H9 (cell line): Measurements from ENCODE around the gene MFSD6. TPM values are rescaled to one million over a fixed set of nuclear protein-coding genes. Genes with fewer than 3 reads are reported as not detected.

ENCODE experiments used
- DNase-seq: peaks from one replicate; pipeline ENCODE4 v3.0.0-alpha.2; 2017
- H2AFZ ChIP-seq: one replicate; pipeline ENCODE4 v1.6.1; 2013; ENCODE audit warnings: mild to moderate bottlenecking, low read length, control low read depth, moderate library complexity
- H2AK5ac ChIP-seq: 2 replicates; pipeline ENCODE4 v1.6.1; 2013; ENCODE audit warnings: low read length, control low read depth, mixed read lengths; ENCODE audit not compliant: insufficient read length
- H2BK120ac ChIP-seq: one replicate; pipeline ENCODE4 v1.6.1; 2013; ENCODE audit warnings: low read depth, mild to moderate bottlenecking, low read length, control low read depth, inconsistent platforms; ENCODE audit not compliant: poor library complexity, severe bottlenecking
- H2BK12ac ChIP-seq: 2 replicates; pipeline ENCODE4 v1.6.1; 2013; ENCODE audit warnings: low read length, control low read depth, mixed read lengths, low read depth; ENCODE audit not compliant: insufficient read length
- H2BK15ac ChIP-seq: 2 replicates; pipeline ENCODE4 v1.6.1; 2013; ENCODE audit warnings: low read depth, low read length, control low read depth
- H2BK20ac ChIP-seq: one replicate; pipeline ENCODE4 v1.6.1; 2013; ENCODE audit warnings: low read depth, mild to moderate bottlenecking, low read length, control low read depth, inconsistent platforms; ENCODE audit not compliant: poor library complexity, severe bottlenecking
- H2BK5ac ChIP-seq: 2 replicates; pipeline ENCODE4 v1.6.1; 2013; ENCODE audit warnings: low read length, control low read depth, mixed read lengths; ENCODE audit not compliant: insufficient read length
- H3K14ac ChIP-seq: 2 replicates; pipeline ENCODE4 v1.6.1; 2013; ENCODE audit warnings: low read length, control low read depth; ENCODE audit not compliant: insufficient read depth
- H3K18ac ChIP-seq: 2 replicates; pipeline ENCODE4 v1.6.1; 2013; ENCODE audit warnings: low read depth, mild to moderate bottlenecking, mixed read lengths, low read length, control low read depth; ENCODE audit not compliant: insufficient read length
- H3K23ac ChIP-seq: 2 replicates; pipeline ENCODE4 v1.6.1; 2013; ENCODE audit warnings: low read length, control low read depth, mixed read lengths, low read depth; ENCODE audit not compliant: insufficient read length
- H3K23me2 ChIP-seq: 2 replicates; pipeline ENCODE4 v1.6.1; 2013; ENCODE audit warnings: low read depth, mild to moderate bottlenecking, mixed read lengths, low read length, control low read depth; ENCODE audit not compliant: insufficient read length, poor library complexity, severe bottlenecking
- H3K27ac ChIP-seq: 2 replicates; pipeline ENCODE4 v1.5.1; 2013; ENCODE audit warnings: low read length, control low read depth, mixed read lengths, low read depth; ENCODE audit not compliant: insufficient read length
- H3K27me3 ChIP-seq: 2 replicates; pipeline ENCODE4 v1.6.1; 2013; ENCODE audit warnings: low read length, control low read depth, inconsistent platforms; ENCODE audit not compliant: insufficient read depth
- H3K4ac ChIP-seq: 2 replicates; pipeline ENCODE4 v1.6.1; 2013; ENCODE audit warnings: low read depth, mild to moderate bottlenecking, control low read depth, inconsistent platforms, low read length, moderate library complexity
- H3K4me1 ChIP-seq: 2 replicates; pipeline ENCODE4 v1.6.1; 2013; ENCODE audit warnings: low read length, control low read depth, inconsistent platforms; ENCODE audit not compliant: insufficient read depth
- H3K4me2 ChIP-seq: 2 replicates; pipeline ENCODE4 v1.6.1; 2013; ENCODE audit warnings: low read length, control low read depth, mixed read lengths; ENCODE audit not compliant: insufficient read length, insufficient read depth
- H3K56ac ChIP-seq: 2 replicates; pipeline ENCODE4 v1.6.1; 2013; ENCODE audit warnings: low read depth, mild to moderate bottlenecking, mixed read lengths, low read length, control low read depth; ENCODE audit not compliant: insufficient read length
- H3K79me1 ChIP-seq: 2 replicates; pipeline ENCODE4 v1.6.1; 2013; ENCODE audit warnings: low read depth, mild to moderate bottlenecking, moderate library complexity, low read length, control low read depth, inconsistent platforms; ENCODE audit not compliant: insufficient read depth, poor library complexity, severe bottlenecking
- H3K79me2 ChIP-seq: 2 replicates; pipeline ENCODE4 v1.6.1; 2013; ENCODE audit warnings: low read length, control low read depth, inconsistent platforms; ENCODE audit not compliant: insufficient read depth
- H3K9ac ChIP-seq: 2 replicates; pipeline ENCODE4 v1.6.1; 2013; ENCODE audit warnings: low read length, control low read depth, mixed read lengths; ENCODE audit not compliant: insufficient read length; ENCODE audit errors: extremely low read depth
- H3K9me3 ChIP-seq: one replicate; pipeline ENCODE4 v1.6.1; 2013; ENCODE audit warnings: low read depth, low read length, inconsistent platforms; ENCODE audit not compliant: control insufficient read depth
- H3T11ph ChIP-seq: one replicate; pipeline ENCODE4 v1.6.1; 2013; ENCODE audit warnings: mild to moderate bottlenecking, low read length, control low read depth, inconsistent platforms
- H4K20me1 ChIP-seq: one replicate; pipeline ENCODE4 v1.6.1; 2013; ENCODE audit not compliant: control insufficient read depth, insufficient read length, insufficient read depth
- H4K5ac ChIP-seq: 2 replicates; pipeline ENCODE4 v1.6.1; 2013; ENCODE audit warnings: low read depth, mild to moderate bottlenecking, mixed read lengths, low read length, control low read depth; ENCODE audit not compliant: insufficient read length
- H4K8ac ChIP-seq: replicated peaks from 2 replicates; pipeline ENCODE4 v1.6.1; 2013; ENCODE audit warnings: low read length, control low read depth, mixed read lengths, low read depth; ENCODE audit not compliant: insufficient read length
- H4K91ac ChIP-seq: 2 replicates; pipeline ENCODE4 v1.6.1; 2013; ENCODE audit warnings: low read depth, mild to moderate bottlenecking, moderate library complexity, mixed read lengths, low read length, control low read depth; ENCODE audit not compliant: insufficient read length
- H3K27ac Mint-ChIP-seq, 3 experiments: 2 replicates in 2 of 3; 3 replicates in 1 of 3; pipeline ENCODE4 v1.8.0; 2020 to 2021; ENCODE audit warnings: mixed read lengths in 3 of 3, mild to moderate bottlenecking in 1 of 3, moderate library complexity in 1 of 3
- H3K27me3 Mint-ChIP-seq: 2 replicates; pipeline ENCODE4 v1.8.0; 2021; ENCODE audit warnings: low read depth, mild to moderate bottlenecking, moderate library complexity, mixed read lengths
- H3K36me3 Mint-ChIP-seq, 3 experiments: 2 replicates in 2 of 3; 3 replicates in 1 of 3; pipeline ENCODE4 v1.8.0; 2020 to 2021; ENCODE audit warnings: low read depth in 3 of 3, mixed read lengths in 3 of 3; ENCODE audit not compliant: insufficient read depth in 1 of 3
- H3K4me1 Mint-ChIP-seq, 2 experiments: 2 replicates each; pipeline ENCODE4 v1.8.0; 2020; ENCODE audit warnings: mixed read lengths in 2 of 2
- H3K4me3 Mint-ChIP-seq, 2 experiments: 2 replicates in 1 of 2; 3 replicates in 1 of 2; pipeline ENCODE4 v1.8.0; 2020 to 2021; ENCODE audit warnings: mild to moderate bottlenecking in 2 of 2, mixed read lengths in 2 of 2, moderate library complexity in 1 of 2
- H3K9me3 Mint-ChIP-seq, 2 experiments: 2 replicates in 1 of 2; 3 replicates in 1 of 2; pipeline ENCODE4 v1.8.0; 2020; ENCODE audit warnings: mild to moderate bottlenecking in 2 of 2, mixed read lengths in 2 of 2, moderate library complexity in 1 of 2
- CTCF ChIP-seq: fragments of 200-600 bp; sonication (generic); conservative IDR thresholded peaks from 3 replicates; pipeline ENCODE4 v1.8.0; 2021; ENCODE audit warnings: antibody characterized with exemption, mild to moderate bottlenecking
- WGBS: extraction: QIAGEN DNeasy Blood & Tissue Kit; methylation state at CpG from one replicate; pipeline ENCODE4 v1.1.7; 2013; ENCODE audit warnings: missing lambda C conversion rate, low lambda C conversion rate, mixed read lengths; ENCODE audit not compliant: insufficient read length; ENCODE audit errors: extremely low coverage; 5-methylcytosine and 5-hydroxymethylcytosine counted together
- total RNA-seq: library from RNA; stranded (reverse); gene quantifications from 2 replicates; pipeline ENCODE4 v1.2.1, GENCODE V29; 2021

The MFSD6 gene
- total RNA-seq, 1 experiment from 2014 or later, result 4.0 TPM

DNA sequence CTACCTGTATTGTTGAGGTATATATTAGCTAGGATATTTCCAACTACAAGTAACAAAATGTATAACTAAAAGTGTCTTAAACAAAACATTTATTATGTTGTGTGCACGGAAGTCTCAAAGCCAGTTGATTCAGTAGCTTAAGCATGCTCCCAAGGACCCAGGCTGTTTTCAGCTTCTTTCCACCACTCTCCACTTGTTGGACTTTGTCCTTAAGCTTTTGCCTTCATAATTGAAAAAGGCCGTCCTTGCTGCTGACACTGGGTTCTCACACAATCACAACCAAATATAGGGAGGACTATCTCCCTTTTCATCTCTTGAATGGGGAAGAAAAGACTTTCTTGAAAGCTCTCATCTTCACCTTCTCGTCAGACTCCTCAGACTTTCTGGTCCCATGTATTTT is 138.6 kb downstream of the MFSD6 start:
- Mint-ChIP-seq H3K27me3 (no peaks in the 10 kb centered on the region), H3K9me3 (peaks cover 5 to 8% of the 10 kb centered on the region in 2 experiments), H3K4me1 (no peaks in the 10 kb centered on the region), H3K4me3 (no peak overlapping the region), H3K27ac (no peak overlapping the region), H3K36me3 (peaks cover 0 to 4% (median 4%) of the 10 kb centered on the region in 3 experiments; a peak in 4 of 7 replicates)
- H3K79me2 ChIP-seq, result no peaks in the 10 kb centered on the region
- no peak overlapping the region for H2AFZ ChIP-seq
- no CpG with 5 or more reads among the region's 3 CpGs for whole genome bisulfite sequencing
- H4K91ac ChIP-seq, result no peak overlapping the region
- no peak overlapping the region for H4K8ac ChIP-seq
- H2BK12ac ChIP-seq, result no peak overlapping the region
- H2BK5ac ChIP-seq, result no peak overlapping the region
- H3K27ac ChIP-seq, result no peak overlapping the region
- H3K14ac ChIP-seq, result no peak overlapping the region
- no peak overlapping the region for H3K4me2 ChIP-seq
- no peaks in the 10 kb centered on the region for H3K4me1 ChIP-seq
- H4K5ac ChIP-seq, result no peak overlapping the region
- no peaks in the 10 kb centered on the region for H3K9me3 ChIP-seq
- H3T11ph ChIP-seq, result no peak overlapping the region
- H2BK15ac ChIP-seq, result no peak overlapping the region
- no peaks in the 10 kb centered on the region for H4K20me1 ChIP-seq
- H3K23ac ChIP-seq, result no peak overlapping the region
- no peak overlapping the region for H3K56ac ChIP-seq
- no peak overlapping the region for H2BK20ac ChIP-seq
- H3K23me2 ChIP-seq, result no peaks in the 10 kb centered on the region
- no peak overlapping the region for H2BK120ac ChIP-seq
- no peak overlapping the region for H3K4ac ChIP-seq
- no peak for TF ChIP-seq CTCF
- DNase-seq, result no peak
- no peaks in the 10 kb centered on the region for H3K79me1 ChIP-seq
- no peaks in the 10 kb centered on the region for H3K27me3 ChIP-seq
- no peak overlapping the region for H2AK5ac ChIP-seq
- H3K9ac ChIP-seq, result no peak overlapping the region
- no peak overlapping the region for H3K18ac ChIP-seq
